ENCODE results near the gene RHOC.
"Not testable (repeated sequence)": the region's sequence is repeated elsewhere in the genome, so short reads cannot be mapped to it uniquely, and the experiment has no call there.

The RHOC gene

DNA sequence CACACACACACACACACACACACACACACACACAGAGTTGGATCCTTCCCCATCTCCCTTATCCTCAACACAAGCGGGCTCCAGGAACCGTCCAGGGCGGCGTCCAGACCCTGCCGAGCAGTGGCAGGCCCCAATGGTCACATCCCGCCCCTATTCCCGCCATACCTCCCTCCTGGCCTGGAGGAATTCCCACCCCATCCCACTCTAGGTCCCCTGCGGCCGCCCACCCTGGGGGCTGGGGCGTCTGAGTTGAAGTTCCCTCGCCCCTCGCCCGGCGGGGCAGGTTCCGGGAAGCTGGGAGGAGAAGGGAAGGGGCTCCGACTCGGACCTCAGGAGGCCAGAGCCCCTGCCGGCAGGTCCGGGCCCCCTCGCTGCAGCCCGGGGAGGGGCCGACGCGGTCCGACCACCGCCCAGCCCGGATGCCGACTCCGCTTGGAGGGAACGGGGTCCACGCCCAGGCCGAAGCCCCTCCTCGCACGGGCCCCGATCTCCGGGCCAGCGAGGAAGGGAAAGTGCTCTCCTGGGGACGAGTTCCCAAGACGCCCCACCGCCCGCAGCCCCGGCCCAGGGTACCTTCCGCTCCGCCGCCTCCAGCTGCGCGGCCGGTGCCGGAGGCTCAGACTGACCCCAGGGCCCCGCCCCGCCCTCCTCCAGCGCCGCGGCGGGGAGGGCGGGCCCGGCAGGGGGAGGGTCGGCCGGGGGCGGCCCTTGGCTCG lies at the start of gene RHOC:
Gene RHOC (minus strand): TSS at position 623 of the 716 bp plus-strand sequence. CDS start 3,328 bp downstream, outside the sequence.
- no peak for DNase-seq (ENCODE audit: low read depth)

DNA sequence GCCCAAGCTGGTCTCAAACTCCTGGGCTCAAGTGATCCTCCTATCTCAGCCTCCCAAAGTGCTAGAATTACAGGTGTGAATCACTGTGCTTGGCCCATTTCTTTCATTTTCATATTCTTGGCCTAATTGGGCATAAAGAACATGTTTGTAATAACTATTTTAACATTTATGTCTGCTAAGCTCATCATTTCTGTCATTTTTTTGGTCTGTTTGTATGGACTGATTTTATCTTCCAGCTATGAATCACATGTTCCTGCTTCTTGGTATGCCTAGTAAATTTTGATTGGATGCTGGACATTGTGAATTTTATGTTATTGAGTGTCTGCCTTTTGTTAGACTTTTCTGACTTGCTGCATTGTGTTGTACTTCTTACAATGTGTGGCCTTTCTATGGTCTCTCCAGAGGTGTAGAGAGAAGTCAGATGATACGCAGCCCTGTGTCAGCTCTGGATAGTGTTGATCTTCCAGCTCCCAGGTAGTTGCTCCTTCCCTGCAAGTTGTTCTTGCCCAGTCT lies 47.2 kb upstream of the RHOC start:
- no peak for DNase-seq (ENCODE audit: low read depth)

DNA sequence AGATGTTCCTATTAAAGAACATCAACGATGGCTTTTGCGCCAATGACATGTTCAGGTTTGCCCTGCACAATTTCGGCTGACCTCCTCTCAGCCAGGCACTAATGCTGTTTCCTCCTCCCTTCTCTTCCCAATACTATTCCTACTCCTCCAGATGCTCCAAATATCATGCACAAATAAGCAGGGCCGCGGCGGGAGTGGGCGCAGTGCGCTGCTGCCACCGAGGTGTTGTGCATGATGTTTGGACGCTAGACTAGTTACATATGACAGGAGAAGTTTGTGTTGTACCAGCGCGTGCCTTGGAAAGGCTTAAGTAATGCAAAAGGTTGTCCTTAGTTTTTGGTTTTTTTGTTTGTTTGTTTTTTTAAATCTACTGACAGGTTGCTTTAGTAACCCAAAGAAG lies 41.5 kb upstream of the RHOC start:
- DNase-seq (ENCODE audit: low read depth), result no peak

DNA sequence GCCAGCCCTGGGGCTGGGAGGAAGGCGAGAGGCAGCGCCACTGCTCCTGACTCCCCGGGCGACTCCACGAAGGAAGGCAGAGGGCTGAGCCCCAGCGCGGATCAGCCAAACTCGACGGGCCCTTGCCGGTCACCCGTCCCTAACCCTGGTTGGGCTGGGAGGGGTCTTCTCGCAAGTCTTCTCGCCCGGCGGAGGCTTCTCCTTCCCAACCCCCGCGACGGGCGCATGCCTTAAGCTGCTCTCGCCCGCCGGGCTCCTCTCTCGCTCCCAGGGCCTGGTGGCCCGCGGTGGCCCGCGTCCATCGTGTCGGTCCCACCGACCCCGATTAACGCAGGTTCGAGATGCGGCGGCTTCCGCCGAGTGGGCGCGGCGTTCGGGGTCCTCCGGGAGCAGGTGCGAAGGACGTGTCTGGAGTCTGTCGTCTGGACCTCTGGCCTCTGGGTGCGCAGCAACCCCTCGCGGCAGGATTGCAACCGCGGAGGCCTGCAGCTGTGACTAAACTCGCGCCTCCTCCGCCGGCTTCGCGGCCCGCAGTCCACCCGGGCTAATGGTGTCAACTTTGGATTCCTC lies 37.2 kb upstream of the RHOC start:
- no peak for DNase-seq (ENCODE audit: low read depth)

DNA sequence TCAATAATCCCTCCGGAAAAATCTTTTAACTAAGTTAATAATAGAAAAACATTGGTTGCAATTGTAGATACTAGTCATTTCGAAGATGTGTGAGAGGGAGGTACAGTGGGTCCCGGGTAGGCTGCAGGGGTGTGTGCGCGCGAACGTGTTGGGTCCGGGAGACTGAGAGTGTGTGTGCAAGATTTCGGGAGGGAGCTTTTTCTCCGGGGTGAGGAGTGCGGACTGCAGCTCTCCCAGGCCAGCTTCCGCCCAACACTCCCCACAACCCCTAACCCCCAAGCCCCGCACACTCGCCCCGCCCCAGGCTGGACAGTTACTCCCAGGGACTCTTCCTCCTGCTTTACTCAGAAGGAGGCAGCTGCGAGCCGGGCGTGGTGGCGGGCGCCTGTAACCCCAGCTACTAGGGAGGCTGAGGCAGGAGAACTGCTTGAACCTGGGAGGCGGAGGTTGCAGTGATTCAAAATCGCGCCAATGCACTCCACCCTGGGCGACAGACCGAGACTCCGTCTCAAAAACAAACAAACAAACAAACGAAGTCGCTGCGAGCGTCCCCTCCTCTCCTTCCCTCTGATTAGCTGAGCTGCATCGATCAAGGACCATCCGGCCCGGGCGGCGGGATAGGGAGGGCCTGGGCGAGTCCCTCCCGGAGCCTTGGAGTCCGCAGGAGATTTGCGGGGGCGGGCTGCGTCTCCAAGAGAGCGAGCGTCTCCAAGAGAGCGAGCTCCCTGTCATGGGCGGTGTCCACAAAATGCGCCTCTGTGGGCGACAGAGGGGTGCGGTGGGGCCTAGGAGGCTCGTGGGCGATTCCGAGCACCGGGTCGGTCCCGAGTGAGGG lies 36.5 kb upstream of the RHOC start:
- no peak for DNase-seq (ENCODE audit: low read depth)

DNA sequence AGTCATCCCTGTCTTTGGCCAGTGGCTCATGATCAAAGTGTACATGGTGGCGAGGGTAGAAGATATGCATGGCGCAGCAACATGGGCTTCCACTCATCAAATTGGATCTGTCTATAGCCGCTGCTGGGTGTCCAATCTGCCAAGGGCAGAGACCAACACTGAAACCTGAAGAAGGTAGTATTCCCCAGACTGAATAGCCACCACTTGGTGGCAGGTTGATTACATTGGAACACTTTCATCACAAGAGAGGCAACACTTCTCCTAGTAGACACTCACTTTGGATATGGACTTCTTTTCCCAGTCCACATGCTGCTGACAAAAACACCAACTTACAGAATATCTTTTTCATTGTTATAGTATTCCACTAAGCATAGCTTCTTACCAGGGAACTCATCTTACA lies 30.6 kb upstream of the RHOC start:
- DNase-seq (ENCODE audit: low read depth), result no peak

DNA sequence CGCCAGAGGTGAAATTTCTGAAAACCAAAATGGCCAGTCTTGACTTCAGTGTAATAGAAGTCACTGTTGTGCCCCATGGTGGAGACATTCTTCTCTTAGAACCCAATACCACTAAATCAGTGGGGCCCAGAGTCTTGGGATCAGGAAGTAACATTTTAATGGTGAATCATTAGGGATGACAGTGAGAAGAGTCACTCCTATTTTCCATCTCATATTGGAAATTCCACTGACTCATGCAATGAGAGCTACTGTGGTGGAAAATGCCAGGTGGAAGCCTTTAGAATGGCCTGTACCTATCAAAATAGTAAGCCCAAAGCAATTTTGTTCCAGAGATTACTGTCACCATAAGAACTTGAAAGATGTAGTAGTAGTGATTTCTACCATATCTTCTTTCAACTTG lies 28.8 kb upstream of the RHOC start:
- DNase-seq (ENCODE audit: low read depth), result peak; percentile 80

DNA sequence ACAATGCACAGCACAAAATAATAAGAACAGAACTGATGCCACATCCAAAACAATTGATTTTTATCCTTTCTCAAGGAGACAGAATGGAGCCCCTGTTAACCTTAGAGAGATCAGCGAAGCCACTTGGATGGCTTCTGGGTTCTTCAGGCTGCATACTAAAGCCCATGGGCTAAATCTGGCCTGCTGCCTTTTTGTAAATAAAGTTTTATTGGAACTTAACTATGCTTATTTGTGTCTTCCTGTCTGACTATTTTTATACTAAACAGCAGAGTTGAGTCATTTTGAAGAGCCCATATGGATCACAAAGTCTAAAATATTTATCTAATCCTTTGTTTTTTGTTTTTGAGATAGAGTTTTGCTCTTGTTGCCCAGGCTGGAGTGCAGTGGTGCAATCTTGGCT lies 24.5 kb upstream of the RHOC start:
- no peak for DNase-seq (ENCODE audit: low read depth)

DNA sequence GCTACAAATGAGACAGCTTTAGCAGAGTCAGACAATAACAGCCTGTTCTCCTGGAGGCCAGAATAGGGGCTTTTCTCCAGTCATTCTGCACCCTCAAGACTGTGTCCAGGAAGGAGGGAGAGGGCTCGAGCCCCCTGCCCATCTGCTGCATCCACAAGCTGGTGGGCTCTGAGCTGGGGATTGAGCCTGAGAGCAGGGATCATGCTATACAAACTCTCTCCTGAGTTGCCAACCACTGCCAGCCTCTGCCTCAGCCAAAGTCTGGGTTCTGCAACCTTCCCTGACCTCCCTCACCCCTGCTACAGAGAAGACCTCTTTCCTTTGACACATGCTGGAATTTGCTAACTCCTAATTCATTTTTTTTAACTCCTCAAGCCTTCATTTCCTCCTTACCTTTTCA lies 23.0 kb upstream of the RHOC start:
- DNase-seq (ENCODE audit: low read depth), result no peak

DNA sequence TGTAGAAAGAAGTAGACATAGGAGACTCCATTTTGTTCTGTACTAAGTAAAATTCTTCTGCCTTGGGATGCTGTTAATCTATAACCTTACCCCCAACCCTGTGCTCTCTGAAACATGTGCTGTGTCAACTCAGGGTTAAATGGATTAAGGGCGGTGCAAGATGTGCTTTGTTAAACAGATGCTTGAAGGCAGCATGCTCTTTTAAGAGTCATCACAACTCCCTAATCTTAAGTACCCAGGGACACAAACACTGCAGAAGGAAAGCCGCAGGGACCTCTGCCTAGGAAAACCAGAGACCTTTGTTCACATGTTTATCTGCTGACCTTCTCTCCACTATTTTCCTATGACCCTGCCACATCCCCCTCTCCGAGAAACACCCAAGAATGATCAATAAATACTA lies 22.1 kb upstream of the RHOC start:
- not testable (repeated sequence) for DNase-seq (ENCODE audit: low read depth)

DNA sequence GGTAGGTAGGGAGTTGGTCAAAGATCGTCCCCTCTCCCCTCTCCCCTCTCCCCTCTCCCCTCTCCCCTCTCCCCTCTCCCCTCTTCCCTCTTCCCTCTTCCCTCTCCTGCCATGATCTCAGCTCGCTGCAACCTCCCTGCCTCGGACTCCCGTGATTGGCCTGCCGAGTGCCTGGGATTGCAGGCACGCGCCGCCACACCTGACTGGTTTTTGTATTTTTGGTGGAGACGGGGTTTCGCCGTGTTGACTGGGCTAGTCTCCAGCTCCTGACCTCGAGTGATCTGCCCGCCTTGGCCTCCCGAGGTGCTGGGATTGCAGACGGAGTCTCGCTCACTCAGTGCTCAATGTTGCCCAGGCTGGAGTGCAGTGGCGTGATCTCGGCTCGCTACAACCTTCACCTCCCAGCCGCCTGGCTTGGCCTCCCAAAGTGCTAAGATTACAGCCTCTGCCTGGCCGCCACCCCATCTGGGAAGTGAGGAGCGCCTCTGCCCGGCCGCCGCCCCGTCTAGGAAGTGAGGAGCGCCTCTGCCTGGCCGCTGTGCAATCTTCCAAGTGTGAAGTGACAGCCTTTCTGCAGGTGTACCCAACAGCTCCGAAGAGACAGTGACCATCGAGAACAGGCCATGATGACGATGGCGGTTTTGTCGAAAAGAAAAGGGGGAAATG lies 21.5 kb upstream of the RHOC start:
- not testable (repeated sequence) for DNase-seq (ENCODE audit: low read depth)

DNA sequence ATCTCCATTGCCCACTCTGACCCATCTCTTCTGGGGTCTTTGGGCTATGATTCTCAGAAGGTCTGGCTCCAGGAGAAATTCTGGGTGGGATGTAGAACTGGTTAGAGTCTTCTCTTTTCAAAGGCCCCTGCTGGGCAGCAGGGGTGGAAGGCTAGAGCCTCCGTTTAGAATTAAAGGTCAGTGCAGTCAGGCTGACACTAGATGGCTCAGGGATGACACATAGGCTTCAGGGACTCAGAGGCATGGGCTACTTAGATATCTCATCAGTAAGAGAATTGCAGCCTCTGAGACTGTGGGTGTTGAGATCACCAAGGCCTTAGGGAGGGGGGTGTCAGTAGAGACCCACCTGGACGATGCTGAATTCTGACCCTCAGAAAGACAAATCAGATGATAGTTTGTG lies 20.8 kb upstream of the RHOC start:
- peak; percentile 22 for DNase-seq (ENCODE audit: low read depth)

DNA sequence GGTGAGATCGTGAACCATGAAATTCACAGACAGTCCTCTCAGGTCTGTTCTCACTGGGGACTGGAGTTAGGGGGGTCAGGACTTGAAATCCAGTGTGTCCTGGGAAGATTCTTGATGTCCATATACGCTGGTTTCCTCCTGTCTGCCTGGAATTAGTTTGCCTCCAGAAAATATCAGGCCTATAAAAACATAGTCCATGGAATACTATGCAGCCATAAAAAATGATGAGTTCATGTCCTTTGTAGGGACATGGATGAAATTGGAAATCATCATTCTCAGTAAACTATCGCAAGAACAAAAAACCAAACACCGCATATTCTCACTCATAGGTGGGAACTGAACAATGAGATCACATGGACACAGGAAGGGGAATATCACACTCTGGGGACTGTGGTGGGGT lies 17.3 kb upstream of the RHOC start:
- DNase-seq (ENCODE audit: low read depth), result not testable (repeated sequence)

DNA sequence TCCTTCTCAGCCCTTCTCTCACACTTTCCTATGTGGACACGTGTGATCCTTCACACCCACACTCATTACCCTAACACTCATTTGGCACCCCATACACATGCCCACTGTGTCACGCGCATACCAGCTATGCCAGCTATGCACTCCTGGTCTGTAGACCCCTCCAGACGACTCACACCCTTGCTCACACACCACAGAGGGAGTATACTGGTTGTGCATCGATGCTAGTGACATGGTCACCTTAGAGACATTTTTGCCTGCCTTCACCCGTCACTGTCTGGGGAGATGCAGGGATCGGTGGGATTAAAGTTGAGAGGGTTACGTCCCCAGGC lies 16.5 kb upstream of the RHOC start:
- no peak for DNase-seq (ENCODE audit: low read depth)

DNA sequence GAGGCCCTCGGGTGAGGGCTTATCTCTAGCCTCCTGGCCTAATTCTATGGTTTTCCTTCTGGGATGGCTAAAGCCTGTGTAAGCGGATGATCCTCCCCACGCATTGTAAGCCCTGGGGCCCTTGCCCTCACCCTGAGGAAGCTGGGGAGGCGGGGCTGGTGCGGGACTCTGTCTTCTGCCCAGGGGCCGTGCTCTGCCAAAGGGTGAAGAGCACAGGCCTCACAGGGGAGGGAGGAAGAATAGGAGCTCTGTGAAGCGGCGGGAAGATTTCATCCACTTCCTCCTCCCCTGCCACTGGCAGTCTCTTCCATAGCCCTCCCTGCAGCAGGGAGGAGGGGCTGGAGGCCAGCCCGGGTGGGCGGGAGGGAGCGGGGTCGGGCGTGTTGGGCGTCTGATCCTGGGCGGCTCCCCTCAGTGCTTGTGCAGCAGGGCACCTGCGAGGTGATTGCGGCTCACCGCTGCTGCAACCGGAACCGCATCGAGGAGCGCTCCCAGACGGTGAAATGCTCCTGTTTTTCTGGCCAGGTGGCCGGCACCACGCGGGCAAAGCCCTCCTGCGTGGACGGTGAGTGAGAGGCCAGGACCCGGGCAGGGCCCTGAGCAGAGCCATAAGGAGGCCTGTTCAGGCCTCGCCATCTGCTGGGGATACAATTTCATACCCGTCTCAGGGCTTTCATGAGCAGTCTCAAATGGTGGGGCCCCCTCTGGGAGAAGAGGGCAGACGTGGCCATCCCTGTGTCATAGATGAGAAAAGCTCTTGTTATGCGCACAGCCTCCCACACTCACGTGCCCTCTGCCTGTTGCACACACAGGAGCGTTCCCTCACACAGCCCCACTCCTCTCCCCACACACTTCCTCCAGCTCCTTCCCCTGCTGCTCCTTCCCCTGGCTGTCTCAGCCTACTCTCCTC lies 15.9 kb upstream of the RHOC start:
- DNase-seq (ENCODE audit: low read depth), result no peak

DNA sequence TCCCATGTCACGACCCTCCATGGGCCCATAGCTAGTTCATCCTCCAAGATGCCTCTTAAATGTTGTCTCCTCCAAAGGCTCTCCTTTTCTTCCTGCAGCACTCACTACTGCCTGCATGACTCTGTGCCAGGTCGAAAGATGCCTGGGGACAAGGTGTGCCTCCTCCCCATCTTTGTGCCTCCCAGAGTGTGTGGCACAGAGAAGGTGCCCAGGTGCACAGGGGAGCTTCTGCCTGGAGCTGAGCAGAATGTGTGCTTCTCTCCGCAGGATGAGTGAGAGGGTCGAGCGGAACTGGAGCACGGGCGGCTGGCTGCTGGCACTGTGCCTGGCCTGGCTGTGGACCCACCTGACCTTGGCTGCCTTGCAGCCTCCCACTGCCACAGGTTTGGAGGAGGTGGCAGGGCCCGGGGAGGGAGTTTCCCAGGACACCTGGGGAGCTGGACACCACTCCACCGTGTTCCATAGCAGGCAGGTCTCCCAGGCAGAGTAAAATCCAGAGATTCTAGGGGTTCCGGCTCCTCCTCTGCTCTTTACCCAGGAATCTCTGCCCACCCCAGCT lies 15.1 kb upstream of the RHOC start:
- no peak for DNase-seq (ENCODE audit: low read depth)

DNA sequence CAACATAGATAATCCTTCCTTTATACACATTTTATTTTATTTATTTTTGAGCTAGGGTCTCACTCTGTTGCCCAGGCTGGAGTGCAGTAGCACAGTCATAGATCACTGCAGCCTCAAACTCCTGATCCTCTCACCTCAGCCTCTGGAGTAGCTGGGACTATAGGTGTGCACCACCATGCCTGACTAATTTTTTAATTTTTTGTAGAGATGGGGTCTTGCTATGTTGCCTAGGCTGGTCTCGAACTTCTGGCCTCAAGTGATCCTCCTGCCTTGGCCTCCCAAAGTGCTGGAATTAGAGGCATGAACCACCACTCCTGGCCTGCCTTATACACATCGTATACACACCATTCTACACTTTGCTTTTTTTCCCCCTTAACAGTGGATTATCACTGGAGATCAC lies 14.4 kb upstream of the RHOC start:
- not testable (repeated sequence) for DNase-seq (ENCODE audit: low read depth)

DNA sequence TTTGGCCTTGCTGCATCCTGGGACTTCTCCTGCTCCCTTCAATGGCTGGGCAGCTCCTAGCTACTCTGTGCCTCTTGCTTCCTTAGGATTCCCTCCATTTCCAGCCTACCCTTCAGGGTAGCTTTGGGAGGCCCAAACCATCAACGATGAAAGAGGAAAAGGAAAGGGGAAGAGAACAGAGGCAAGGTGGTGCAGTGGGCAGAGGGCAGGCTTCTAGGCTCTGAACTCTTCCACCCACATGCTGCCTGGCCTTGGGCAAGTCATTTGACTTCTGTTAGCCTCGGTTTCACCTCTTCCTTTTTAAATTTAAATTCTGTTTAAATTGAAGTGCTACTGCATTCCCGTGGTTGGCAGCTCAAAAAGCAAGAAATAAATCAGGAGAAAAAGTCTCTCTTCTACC lies 13.9 kb upstream of the RHOC start:
- no peak for DNase-seq (ENCODE audit: low read depth)

DNA sequence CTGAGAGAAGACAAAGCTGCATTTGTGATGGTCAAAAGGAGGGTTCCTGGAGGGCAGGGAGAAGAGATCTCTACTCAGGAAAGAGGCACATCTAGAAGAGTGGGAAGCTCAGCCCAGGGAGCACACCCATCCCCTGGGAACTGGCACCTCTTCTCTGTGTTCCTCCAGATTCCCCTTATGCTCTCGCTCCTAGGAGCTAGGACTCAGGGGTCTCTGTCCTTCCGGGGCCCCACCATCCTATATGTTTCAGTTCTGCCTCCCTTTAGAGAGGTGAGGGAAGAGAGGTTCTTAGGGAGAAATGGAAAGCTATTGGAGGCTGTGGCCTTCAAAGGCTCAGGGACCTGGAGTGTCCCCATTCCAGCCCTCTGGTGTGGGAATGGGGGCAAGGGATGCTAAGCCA lies 12.8 kb upstream of the RHOC start:
- no peak for DNase-seq (ENCODE audit: low read depth)

DNA sequence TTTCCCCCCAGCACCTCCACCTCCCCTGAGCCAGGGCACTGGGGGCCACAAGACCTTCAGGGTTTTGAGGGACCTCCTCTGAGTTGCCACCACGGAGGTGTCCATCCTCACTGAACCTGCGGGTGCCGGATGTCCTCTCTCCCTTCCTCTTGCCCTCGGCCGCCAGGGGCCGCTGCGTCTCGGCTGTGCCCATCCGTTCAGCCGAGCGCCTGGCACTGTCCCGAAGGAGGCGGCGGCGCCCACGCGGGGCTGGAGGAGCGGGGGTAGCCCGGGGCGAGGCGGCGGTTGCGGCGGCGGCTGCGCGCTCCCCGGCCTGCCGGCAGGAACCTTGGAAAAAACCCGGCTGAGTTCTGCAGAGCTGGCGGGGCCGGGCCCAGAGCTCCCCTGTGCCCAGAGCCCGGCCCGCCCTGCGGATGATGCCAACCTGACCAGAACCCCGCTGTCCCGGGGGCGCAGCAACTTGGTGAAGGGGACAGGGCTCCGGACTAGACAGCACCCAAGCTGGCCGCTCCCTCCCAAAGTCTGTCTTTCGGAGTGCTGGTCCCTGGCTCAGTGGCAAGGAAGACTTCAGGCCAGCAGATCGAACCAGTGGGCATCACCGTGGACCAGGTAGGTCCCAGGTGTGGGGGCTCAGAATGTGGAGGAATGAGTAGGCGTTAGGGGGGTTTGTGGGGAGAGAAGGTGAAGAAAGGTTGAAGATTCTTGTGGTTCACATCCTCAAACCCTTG lies 11.9 kb upstream of the RHOC start:
- DNase-seq (ENCODE audit: low read depth), result peak; percentile 34
